Heart left ventricle (tissue), 13 donors: Measurements from ENCODE around the gene UNC45A.

Source experiments
- CTCF ChIP-seq, 12 donors: fragments of 200-600 bp; sonication (generic) in 4 of 12; IDR thresholded peaks; one replicate each; pipeline versions ENCODE4 v1.5.0 to v1.8.0; 2018 to 2022; ENCODE audit warnings: antibody characterized with exemption in 12 of 12, mild to moderate bottlenecking in 5 of 12
- POLR2A ChIP-seq, 2 donors: fragments of 450-650 bp; IDR thresholded peaks; one replicate each; pipeline ENCODE4 v1.6.1; 2017; ENCODE audit warnings: antibody characterized with exemption in 2 of 2, mild to moderate bottlenecking in 2 of 2, moderate library complexity in 2 of 2
- donor health status: ischemic (EF 13 %, LVEDD 7.1; RV severe dilation, severe dysfunction).
- donor health status: DM: no; HTN: yes; CAD: no.
- donor health status: DM: no; HTN: no; CAD: no.
- donor health status: ischemic (EF 25% LVEDD 6.9; RV normal size, moderate dysfunction).
- donor health status: ischemic (EF 25% LVEDD 5.7; RV mildly dilated, moderate dysfunction).
- donor health status: ischemic (EF 35%, LVEDD 5.7; RV mildly dilated, moderate dysfunction).
- donor health status: nonischemic (EF 11% LVEDD 7.7; RV severe dilation, severe dysfunction).
- donor health status: DM: yes; HTN: yes; CAD: no.
- donor health status: PGD.
- donor health status: ischemic (EF 29% LVEDD 5.4; RV normal size, mild dysfunction).
- donor health status: nonischemic (EF 23%, LVEDD 6.1; RV moderate dilation, normal function).

- TF ChIP-seq CTCF (IDR thresholded peaks at IDR 0.05) (no peak), POLR2A (IDR thresholded peaks at IDR 0.05) (no peak)
These were observed 16.2 kb upstream of the UNC45A start for GRCh38 chr15:90918835-90919234.
